H1 (cell line): ENCODE measurements around the gene SNX13. TPM values are rescaled to one million over a fixed set of nuclear protein-coding genes. Genes with fewer than 3 reads are reported as not detected.

ENCODE experiments used
- CTCF ChIA-PET: fragments of 300-600 bp; sonication (Branson Sonifier 250); formaldehyde crosslinking; loops from one replicate; lab custom pipeline; 2021; ENCODE audit not compliant: partially characterized antibody; lab: Charles Lee
- POLR2A ChIA-PET: fragments of 300-600 bp; sonication (Branson Sonifier 250); formaldehyde crosslinking; loops from one replicate; lab custom pipeline; 2021; ENCODE audit warnings: inconsistent platforms; ENCODE audit not compliant: partially characterized antibody; lab: Charles Lee
- DNase-seq, 2 experiments: peaks; one replicate each; pipeline versions ENCODE4 v3.0.0 to v3.0.0-alpha.2; 2010 to 2022; ENCODE audit warnings: low spot score in 2 of 2, low read depth in 1 of 2, mixed read lengths in 1 of 2
- FAIRE-seq: peaks from 2 replicates; lab custom pipeline; 2011; peaks lifted over from hg19 to GRCh38; lab: Jason Lieb, UNC
- H2AFZ ChIP-seq: 2 replicates; pipeline ENCODE4 v1.8.1; 2012; ENCODE audit warnings: low read length, inconsistent platforms
- H2AK5ac ChIP-seq: 2 replicates; pipeline ENCODE4 v1.6.1; 2013; ENCODE audit warnings: low read depth, low read length
- H2BK120ac ChIP-seq: replicated peaks from 2 replicates; pipeline ENCODE3; 2013; ENCODE audit warnings: low read depth, low read length, inconsistent platforms
- H2BK12ac ChIP-seq: 2 replicates; pipeline ENCODE4 v1.6.1; 2013; ENCODE audit warnings: low read depth, low read length
- H2BK15ac ChIP-seq: 2 replicates; pipeline ENCODE4 v1.6.1; 2013; ENCODE audit warnings: low read length
- H2BK20ac ChIP-seq: 2 replicates; pipeline ENCODE4 v1.6.1; 2013; ENCODE audit warnings: low read length
- H2BK5ac ChIP-seq: 2 replicates; pipeline ENCODE4 v1.6.1; 2013; ENCODE audit warnings: low read depth, low read length
- H3K14ac ChIP-seq: 2 replicates; pipeline ENCODE4 v1.6.1; 2013; ENCODE audit warnings: inconsistent platforms; ENCODE audit not compliant: insufficient read length
- H3K18ac ChIP-seq: 2 replicates; pipeline ENCODE4 v1.6.1; 2013; ENCODE audit warnings: low read length; ENCODE audit errors: extremely low read depth
- H3K23ac ChIP-seq: 2 replicates; pipeline ENCODE4 v1.6.1; 2013; ENCODE audit warnings: inconsistent platforms; ENCODE audit not compliant: insufficient read length
- H3K23me2 ChIP-seq: 2 replicates; pipeline ENCODE4 v1.6.1; 2013; ENCODE audit warnings: low read depth, low read length
- H3K27ac ChIP-seq: 2 replicates; pipeline ENCODE4 v1.6.1; 2011; ENCODE audit warnings: low read depth, low read length, inconsistent platforms
- H3K27me3 ChIP-seq, 4 experiments: replicated peaks in 1 of 4; 1 replicate in 1 of 4; 2 replicates in 3 of 4; pipeline versions ENCODE4 v1.6.1 to v1.8.1; 2011 to 2013; ENCODE audit warnings: low read length in 3 of 4, mild to moderate bottlenecking in 3 of 4, inconsistent platforms in 2 of 4, mixed read lengths in 2 of 4, moderate library complexity in 1 of 4; ENCODE audit not compliant: control insufficient read depth in 3 of 4, insufficient read depth in 3 of 4; ENCODE audit errors: extremely low read depth in 1 of 4
- H3K36me3 ChIP-seq, 4 experiments: 2 replicates each; pipeline versions ENCODE4 v1.6.1 to v1.8.1; 2011 to 2013; ENCODE audit warnings: mild to moderate bottlenecking in 4 of 4, low read length in 3 of 4, moderate library complexity in 2 of 4, control low read depth in 1 of 4, inconsistent platforms in 1 of 4; ENCODE audit not compliant: insufficient read depth in 4 of 4, control insufficient read depth in 2 of 4
- H3K4ac ChIP-seq: replicated peaks from 2 replicates; pipeline ENCODE3; 2013; ENCODE audit warnings: low read length, low read depth, mixed read lengths, inconsistent platforms; ENCODE audit not compliant: insufficient read length
- H3K4me1 ChIP-seq, 4 experiments: replicated peaks in 1 of 4; 1 replicate in 1 of 4; 2 replicates in 3 of 4; pipeline versions ENCODE4 v1.6.1 to v1.8.1; 2011 to 2013; ENCODE audit warnings: low read length in 3 of 4, inconsistent platforms in 2 of 4, mixed read lengths in 1 of 4; ENCODE audit not compliant: insufficient read depth in 4 of 4, control insufficient read depth in 3 of 4
- H3K4me2 ChIP-seq, 2 experiments: 2 replicates each; pipeline versions ENCODE4 v1.6.1 to v1.8.1; 2011 to 2013; ENCODE audit warnings: low read depth in 2 of 2, low read length in 2 of 2, control low read depth in 1 of 2, inconsistent platforms in 1 of 2, mild to moderate bottlenecking in 1 of 2; ENCODE audit not compliant: insufficient read depth in 1 of 2
- H3K4me3 ChIP-seq, 4 experiments: fragments of 200-600, 300-600 bp in 1 of 4; sonication (generic), shearing (Covaris generic), sonication (Bioruptor Twin) in 1 of 4; 2 replicates each; pipeline versions ENCODE4 v1.5.1 to v1.8.1; 2011 to 2016; ENCODE audit warnings: low read length in 4 of 4, low read depth in 3 of 4, control low read depth in 2 of 4, inconsistent platforms in 2 of 4, mild to moderate bottlenecking in 2 of 4, mixed read lengths in 1 of 4, moderate library complexity in 1 of 4; ENCODE audit not compliant: insufficient read depth in 2 of 4; ENCODE audit errors: extremely low read depth in 1 of 4
- H3K56ac ChIP-seq: replicated peaks from 2 replicates; pipeline ENCODE3; 2013; ENCODE audit warnings: low read depth, mild to moderate bottlenecking, mixed read lengths, low read length, inconsistent platforms; ENCODE audit not compliant: insufficient read length
- H3K79me1 ChIP-seq: 2 replicates; pipeline ENCODE4 v1.6.1; 2013; ENCODE audit warnings: low read depth, low read length, control low read depth
- H3K79me2 ChIP-seq, 2 experiments: 2 replicates each; pipeline versions ENCODE4 v1.6.1 to v1.8.1; 2012 to 2013; ENCODE audit warnings: low read length in 2 of 2, mild to moderate bottlenecking in 2 of 2, inconsistent platforms in 1 of 2; ENCODE audit not compliant: insufficient read depth in 2 of 2, control insufficient read depth in 1 of 2
- H3K9ac ChIP-seq, 4 experiments: replicated peaks in 1 of 4; 1 replicate in 1 of 4; 2 replicates in 3 of 4; pipeline versions ENCODE4 v1.6.1 to v1.8.1; 2011 to 2013; ENCODE audit warnings: low read depth in 3 of 4, low read length in 3 of 4, control low read depth in 2 of 4, mild to moderate bottlenecking in 2 of 4, moderate library complexity in 2 of 4, inconsistent platforms in 1 of 4; ENCODE audit errors: extremely low read depth in 1 of 4
- H3K9me3 ChIP-seq, 2 experiments: 2 replicates each; pipeline versions ENCODE4 v1.6.1 to v1.8.1; 2012 to 2013; ENCODE audit warnings: mild to moderate bottlenecking in 2 of 2, moderate library complexity in 2 of 2, control low read depth in 1 of 2, inconsistent platforms in 1 of 2, low read depth in 1 of 2, low read length in 1 of 2, mixed read lengths in 1 of 2; ENCODE audit not compliant: insufficient read depth in 2 of 2
- H4K20me1 ChIP-seq, 2 experiments: replicated peaks in 1 of 2; 2 replicates each; pipeline versions ENCODE3 to v1.8.1; 2011 to 2013; ENCODE audit warnings: inconsistent platforms in 2 of 2, low read length in 2 of 2, mild to moderate bottlenecking in 1 of 2; ENCODE audit not compliant: insufficient read depth in 2 of 2, control insufficient read depth in 1 of 2
- H4K5ac ChIP-seq: 2 replicates; pipeline ENCODE4 v1.6.1; 2013; ENCODE audit warnings: low read length, low read depth, mixed read lengths, inconsistent platforms; ENCODE audit not compliant: insufficient read length
- H4K8ac ChIP-seq: 2 replicates; pipeline ENCODE4 v1.8.0; 2013; ENCODE audit warnings: mild to moderate bottlenecking, moderate library complexity, low read length, inconsistent platforms; ENCODE audit not compliant: insufficient read depth; ENCODE audit errors: extremely low read depth
- H4K91ac ChIP-seq: replicated peaks from 2 replicates; pipeline ENCODE3; 2013; ENCODE audit warnings: low read length, mixed read lengths, inconsistent platforms; ENCODE audit not compliant: insufficient read length
- CEBPB ChIP-seq: IDR thresholded peaks from 2 replicates; pipeline ENCODE4 v1.6.1; 2012; ENCODE audit warnings: low read depth, low read length
- CREB1 ChIP-seq: IDR thresholded peaks from 2 replicates; pipeline ENCODE4 v1.6.1; 2012; ENCODE audit warnings: inconsistent platforms
- RFX5 ChIP-seq: IDR thresholded peaks from 2 replicates; pipeline ENCODE4 v1.6.1; 2011; ENCODE audit warnings: low read depth, low read length, improper control_type of control experiment, borderline replicate concordance
- WGBS, 2 experiments: shearing (Covaris generic) in 1 of 2; methylation state at CpG; one replicate each; pipeline versions ENCODE4 v1.1.6 to v1.1.7; 2013 to 2015; ENCODE audit warnings: low lambda C conversion rate in 2 of 2, mixed read lengths in 2 of 2, inconsistent platforms in 1 of 2, low coverage in 1 of 2, missing lambda C conversion rate in 1 of 2; ENCODE audit not compliant: insufficient replicate concordance in 2 of 2, insufficient coverage in 1 of 2, insufficient read length in 1 of 2; ENCODE audit errors: extremely low coverage in 1 of 2, missing lambda C conversion rate in 1 of 2; 5-methylcytosine and 5-hydroxymethylcytosine counted together
- polyA plus RNA-seq, 7 experiments: library from polyadenylated mRNA; depleted of rRNA in 3 of 7; stranded (reverse) in 5 of 7; unstranded in 2 of 7; fragments of >200 nt in 5 of 7; fragments of 200-250 nt in 2 of 7; gene quantifications; 1 replicate in 5 of 7; 2 replicates in 1 of 7; 4 replicates in 1 of 7; pipeline versions ENCODE4 v1.2.1 to v1.2.3, GENCODE V29; 2011 to 2013; ENCODE audit warnings: missing spikeins in 2 of 7, mixed read lengths in 2 of 7
- total RNA-seq: library from RNA; stranded (reverse); fragmentation: NEBNext Ultra II Directional; extraction: Animal tissue kit (Norgen Biotek cat#: 25700); gene quantifications from 2 replicates; pipeline ENCODE4 v1.2.1, GENCODE V29; 2021

SNX13 gene
- total and polyA plus RNA-seq, 2 of the 8 experiments (the other 6 are each of a cell fraction or from before 2014, with no cell fraction given), result 5.5 to 27.4 TPM

- Histone ChIP-seq H3K27me3 (no peaks in the 10 kb centered on the region), H2AK5ac (0 out of 2 replicates have a peak overlapping the region, but pooled peaks have one; percentile 13), H3K4me2 (no peak overlapping the region), H2BK5ac (no peak overlapping the region), H3K4me1 (no peaks in the 10 kb centered on the region), H2BK120ac (no peak overlapping the region), H4K5ac (no peak overlapping the region), H3K36me3 (no peaks in the 10 kb centered on the region), H3K23me2 (no peaks in the 10 kb centered on the region), H3K23ac (no peak overlapping the region), H3K4me3 (no peak overlapping the region), H3K79me1 (no peaks in the 10 kb centered on the region), H2AFZ (no peak overlapping the region), H3K14ac (no peak overlapping the region), H3K18ac (no peak overlapping the region), H4K8ac (peak overlapping the region; percentile 79; the same call in 1 of the 2 replicates), H2BK12ac (no peak overlapping the region), H4K20me1 (no peaks in the 10 kb centered on the region), H3K9ac (no peak overlapping the region; a peak in 1 of 7 replicates), H3K9me3 (no peaks in the 10 kb centered on the region), H3K56ac (no peak overlapping the region), H2BK20ac (no peak overlapping the region), H2BK15ac (no peak overlapping the region), H3K4ac (no peak overlapping the region), H4K91ac (no peak overlapping the region), H3K79me2 (no peaks in the 10 kb centered on the region), H3K27ac (no peak overlapping the region)
- TF ChIP-seq CEBPB, result no peak
- no peak for TF ChIP-seq RFX5
- no peak for TF ChIP-seq CREB1
- DNase-seq, result no peak
- POLR2A ChIA-PET, result interaction anchor here (0.6 kb wide), 1 partner anchor 323 kb away, joined by 3 read pairs; no protein-coding TSS in a partner anchor
- WGBS, 2 experiments, result 83% methylated on average over 2 of the region's 2 CpGs; no CpG with 5 or more reads in 1 of the 2 experiments
- no peak for FAIRE-seq
- CTCF ChIA-PET, result no interaction called here
Observed at GRCh38 chr7:17741426-17741825, 198.9 kb downstream of the SNX13 start.

Other genes starting within 250 kb of the SNX13 start
- gene PRPS1L1, start 87.4 kb upstream of the SNX13 start, total RNA-seq, result not detected in 2 replicates
- not detected in 2 replicates for gene PRPS1L1, start 87.4 kb upstream of the SNX13 start, polyA plus RNA-seq (2011; rRNA removed)